WTC11 (cell line): ENCODE results near the gene MTSS2.

Source experiments
- ATF3 ChIP-seq: sonication (generic); formaldehyde crosslinking; conservative IDR thresholded peaks from 2 replicates; pipeline ENCODE4 v1.8.1; 2022; ENCODE audit warnings: mild to moderate bottlenecking, missing genetic modification reagents
- CREM ChIP-seq: sonication (generic); formaldehyde crosslinking; IDR thresholded peaks from 2 replicates; pipeline ENCODE4 v1.8.1; 2022; ENCODE audit warnings: mild to moderate bottlenecking, missing genetic modification reagents, moderate library complexity
- CTCF ChIP-seq: fragments of 200-600 bp; IDR thresholded peaks from 2 replicates; pipeline ENCODE4 v1.8.0; 2022; ENCODE audit warnings: antibody characterized with exemption
- E2F1 ChIP-seq: sonication (generic); formaldehyde crosslinking; IDR thresholded peaks from 2 replicates; pipeline ENCODE4 v1.8.0; 2022; ENCODE audit warnings: mild to moderate bottlenecking, missing genetic modification reagents
- E2F5 ChIP-seq: sonication (generic); formaldehyde crosslinking; IDR thresholded peaks from 2 replicates; pipeline ENCODE4 v1.8.1; 2022; ENCODE audit warnings: mild to moderate bottlenecking, moderate library complexity, missing genetic modification reagents
- ESRRA ChIP-seq: sonication (generic); formaldehyde crosslinking; IDR thresholded peaks from 2 replicates; pipeline ENCODE4 v1.8.1; 2022; ENCODE audit warnings: mild to moderate bottlenecking, missing genetic modification reagents, borderline replicate concordance
- FOXP4 ChIP-seq: sonication (generic); formaldehyde crosslinking; IDR thresholded peaks from 2 replicates; pipeline ENCODE4 v1.8.0; 2022; ENCODE audit warnings: mild to moderate bottlenecking, missing genetic modification reagents
- NR3C1 ChIP-seq: sonication (generic); formaldehyde crosslinking; conservative IDR thresholded peaks from 2 replicates; pipeline ENCODE4 v1.8.1; 2023; ENCODE audit warnings: low read depth, mild to moderate bottlenecking, missing genetic modification reagents
- OVOL2 ChIP-seq: fragments of 250-450 bp; sonication (Bioruptor Pico); IDR thresholded peaks from 2 replicates; pipeline ENCODE4 v1.9.0; 2021; ENCODE audit warnings: mild to moderate bottlenecking, borderline replicate concordance
- PRDM15 ChIP-seq: sonication (generic); formaldehyde crosslinking; IDR thresholded peaks from 2 replicates; pipeline ENCODE4 v1.8.0; 2022; ENCODE audit warnings: missing genetic modification reagents
- RELA ChIP-seq: sonication (generic); formaldehyde crosslinking; IDR thresholded peaks from 2 replicates; pipeline ENCODE4 v1.8.1; 2022; ENCODE audit warnings: missing genetic modification reagents, mild to moderate bottlenecking, borderline replicate concordance
- SMAD3 ChIP-seq: sonication (generic); formaldehyde crosslinking; IDR thresholded peaks from 2 replicates; pipeline ENCODE4 v1.8.0; 2022; ENCODE audit warnings: missing genetic modification reagents, mild to moderate bottlenecking, borderline replicate concordance
- SP1 ChIP-seq: sonication (generic); formaldehyde crosslinking; conservative IDR thresholded peaks from 2 replicates; pipeline ENCODE4 v1.8.1; 2022; ENCODE audit warnings: missing genetic modification reagents
- ZBTB43 ChIP-seq: sonication (generic); formaldehyde crosslinking; IDR thresholded peaks from 2 replicates; pipeline ENCODE4 v1.8.1; 2023; ENCODE audit warnings: mild to moderate bottlenecking, missing genetic modification reagents

- no peak for TF ChIP-seq CTCF
- TF ChIP-seq SP1 (CRISPR knock-in tag): no peak
- TF ChIP-seq PRDM15 (CRISPR knock-in tag): no peak
- TF ChIP-seq SMAD3 (CRISPR knock-in tag): no peak
- no peak for TF ChIP-seq CREM (CRISPR knock-in tag)
- TF ChIP-seq E2F1: no peak
- TF ChIP-seq ATF3 (CRISPR knock-in tag): no peak
- no peak for TF ChIP-seq FOXP4 (CRISPR knock-in tag)
- TF ChIP-seq NR3C1: no peak
- TF ChIP-seq ZBTB43 (CRISPR knock-in tag): no peak
- no peak for TF ChIP-seq OVOL2 (CRISPR knock-in tag)
- TF ChIP-seq ESRRA (CRISPR knock-in tag): no peak
- no peak for TF ChIP-seq RELA
- no peak for TF ChIP-seq E2F5 (CRISPR knock-in tag)
These were observed 28.0 kb upstream of the MTSS2 start for GRCh38 chr16:70713824-70714223.
